Vagina (tissue), 2 donors: ENCODE results near the gene RSF1. TPM values are rescaled to one million over a fixed set of nuclear protein-coding genes. Genes with fewer than 3 reads are reported as not detected.

Source experiments
- DNase-seq, 2 donors: peaks; one replicate each; pipeline ENCODE4 v3.0.0-alpha.2; 2017; ENCODE audit errors: extremely low spot score in 2 of 2
- H3K27ac ChIP-seq: fragments of 200-600 bp; sonication (generic); one replicate; pipeline ENCODE4 v1.5.1; 2019
- H3K27me3 ChIP-seq: fragments of 200-600 bp; sonication (generic); one replicate; pipeline ENCODE4 v1.5.1; 2019
- H3K36me3 ChIP-seq, 2 donors: fragments of 200-600 bp; sonication (generic); one replicate each; pipeline ENCODE4 v1.5.1; 2017 to 2019
- H3K4me1 ChIP-seq: fragments of 200-600 bp; sonication (generic); one replicate; pipeline ENCODE4 v1.5.1; 2019
- H3K4me3 ChIP-seq, 2 donors: fragments of 200-600 bp; sonication (generic); 1 replicate in 1 of 2; 2 replicates in 1 of 2; pipeline ENCODE4 v1.5.1; 2016 to 2019
- H3K9me3 ChIP-seq: fragments of 200-600 bp; sonication (generic); one replicate; pipeline ENCODE4 v1.5.1; 2019
- POLR2A ChIP-seq, 2 donors: fragments of 450-650 bp; IDR thresholded peaks; one replicate each; pipeline ENCODE4 v1.6.1; 2017; ENCODE audit warnings: antibody characterized with exemption in 2 of 2, mild to moderate bottlenecking in 2 of 2, moderate library complexity in 2 of 2
- POLR2AphosphoS5 ChIP-seq, 2 donors: sonication (generic); formaldehyde crosslinking; IDR thresholded peaks; one replicate each; pipeline ENCODE4 v1.9.0; 2017; ENCODE audit warnings: antibody characterized with exemption in 2 of 2, mild to moderate bottlenecking in 2 of 2, low read depth in 1 of 2; ENCODE audit not compliant: insufficient read depth in 1 of 2
- intact Hi-C: fragments of 100-400 bp; cut with DNase I; formaldehyde crosslinking; loops from one replicate; pipeline ENCODE4 v1.15.1; 2023
- total RNA-seq: library from RNA; depleted of rRNA; stranded (reverse); fragments of >200 nt; gene quantifications from one replicate; pipeline ENCODE4 v1.2.3, GENCODE V29; 2016
- TF ChIP-seq, protein P1 (sequence below), 3 experiments: fragments of 450-650 bp in 2 of 3; fragments of 200-600 bp in 1 of 3; sonication (generic) in 1 of 3; IDR thresholded peaks; one replicate each; pipeline ENCODE4 v1.5.1; 2017 to 2019; ENCODE audit warnings: antibody characterized with exemption in 3 of 3, mild to moderate bottlenecking in 2 of 3, moderate library complexity in 2 of 3

The RSF1 gene
- total RNA-seq, 1 donor from 2014 or later = 60.4 TPM

DNA sequence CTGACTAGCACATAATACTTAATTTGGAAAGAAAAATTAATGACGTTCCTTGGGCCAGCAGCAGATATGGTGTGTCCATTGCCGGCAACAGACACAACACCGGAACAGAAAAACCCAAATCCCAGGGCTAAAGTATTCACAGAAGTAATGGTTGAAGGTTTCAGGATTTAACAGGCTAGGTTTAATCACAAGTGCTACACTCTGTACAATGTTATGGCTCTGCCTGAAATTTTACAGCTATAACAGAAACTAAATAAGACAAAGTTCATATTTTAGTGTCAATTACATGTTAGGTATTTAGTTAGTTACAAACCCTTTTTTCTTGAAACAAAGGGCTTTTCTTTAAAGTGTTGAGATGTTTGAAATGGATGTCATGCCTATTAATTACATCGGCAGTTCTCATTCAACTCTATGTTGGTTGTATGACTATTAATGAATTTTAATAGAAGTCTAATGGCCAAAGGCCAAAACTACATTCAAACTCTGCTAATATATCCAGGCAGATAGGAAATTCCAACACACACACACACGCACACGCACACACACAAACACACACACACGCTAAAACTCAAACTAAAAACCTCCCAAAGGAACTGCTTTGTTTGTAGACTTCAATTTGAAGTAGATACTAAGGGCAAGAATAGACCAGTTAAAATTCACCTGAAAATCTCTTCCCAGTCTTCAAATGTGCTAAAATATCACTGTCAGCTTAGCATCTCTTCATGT is 155.1 kb downstream of the RSF1 start:
- Histone ChIP-seq H3K4me3 (no peak overlapping the region), H3K27ac (no peak overlapping the region), H3K36me3 (peaks cover 0 to 48% of the 10 kb centered on the region in 2 donors), H3K4me1 (no peaks in the 10 kb centered on the region), H3K27me3 (no peaks in the 10 kb centered on the region), H3K9me3 (no peaks in the 10 kb centered on the region)
- DNase-seq = no peak
- intact Hi-C loops = no loop called here
- TF ChIP-seq, protein P1, sequence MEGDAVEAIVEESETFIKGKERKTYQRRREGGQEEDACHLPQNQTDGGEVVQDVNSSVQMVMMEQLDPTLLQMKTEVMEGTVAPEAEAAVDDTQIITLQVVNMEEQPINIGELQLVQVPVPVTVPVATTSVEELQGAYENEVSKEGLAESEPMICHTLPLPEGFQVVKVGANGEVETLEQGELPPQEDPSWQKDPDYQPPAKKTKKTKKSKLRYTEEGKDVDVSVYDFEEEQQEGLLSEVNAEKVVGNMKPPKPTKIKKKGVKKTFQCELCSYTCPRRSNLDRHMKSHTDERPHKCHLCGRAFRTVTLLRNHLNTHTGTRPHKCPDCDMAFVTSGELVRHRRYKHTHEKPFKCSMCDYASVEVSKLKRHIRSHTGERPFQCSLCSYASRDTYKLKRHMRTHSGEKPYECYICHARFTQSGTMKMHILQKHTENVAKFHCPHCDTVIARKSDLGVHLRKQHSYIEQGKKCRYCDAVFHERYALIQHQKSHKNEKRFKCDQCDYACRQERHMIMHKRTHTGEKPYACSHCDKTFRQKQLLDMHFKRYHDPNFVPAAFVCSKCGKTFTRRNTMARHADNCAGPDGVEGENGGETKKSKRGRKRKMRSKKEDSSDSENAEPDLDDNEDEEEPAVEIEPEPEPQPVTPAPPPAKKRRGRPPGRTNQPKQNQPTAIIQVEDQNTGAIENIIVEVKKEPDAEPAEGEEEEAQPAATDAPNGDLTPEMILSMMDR (IDR thresholded peaks at IDR 0.05) = no peak
- TF ChIP-seq POLR2AphosphoS5 (IDR thresholded peaks at IDR 0.05; ENCODE audit: insufficient read depth in 1 of 2, low read depth in 1 of 2) (no peak), POLR2A (IDR thresholded peaks at IDR 0.05) (no peak)

DNA sequence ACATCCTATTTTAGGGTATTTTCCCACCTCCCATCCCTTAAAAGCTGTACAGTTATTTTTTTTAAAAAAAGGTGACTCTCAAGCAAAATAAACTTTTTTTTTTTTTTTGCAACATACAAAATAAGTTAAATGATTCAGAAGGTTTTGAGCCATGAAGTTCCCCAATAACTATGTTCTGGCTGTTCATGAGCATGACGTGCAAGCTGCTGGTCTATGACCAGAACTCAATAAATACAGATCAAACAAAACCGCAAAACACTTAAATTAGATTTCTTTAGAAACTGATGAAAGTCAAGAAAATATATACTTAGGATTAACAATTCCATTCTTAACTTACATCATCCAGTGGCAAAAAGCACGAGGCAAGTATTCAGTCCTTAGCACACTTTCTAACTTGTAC is 158.9 kb downstream of the RSF1 start:
- Histone ChIP-seq H3K36me3 (peaks cover 0 to 17% of the 10 kb centered on the region in 2 donors), H3K4me3 (no peak overlapping the region), H3K27ac (no peak overlapping the region), H3K27me3 (no peaks in the 10 kb centered on the region), H3K9me3 (no peaks in the 10 kb centered on the region), H3K4me1 (no peaks in the 10 kb centered on the region)
- TF ChIP-seq POLR2AphosphoS5 (IDR thresholded peaks at IDR 0.05; ENCODE audit: insufficient read depth in 1 of 2, low read depth in 1 of 2) (no peak), POLR2A (IDR thresholded peaks at IDR 0.05) (no peak)
- TF ChIP-seq, protein P1 (IDR thresholded peaks at IDR 0.05) = no peak
- intact Hi-C loops = no loop called here
- no peak for DNase-seq

DNA sequence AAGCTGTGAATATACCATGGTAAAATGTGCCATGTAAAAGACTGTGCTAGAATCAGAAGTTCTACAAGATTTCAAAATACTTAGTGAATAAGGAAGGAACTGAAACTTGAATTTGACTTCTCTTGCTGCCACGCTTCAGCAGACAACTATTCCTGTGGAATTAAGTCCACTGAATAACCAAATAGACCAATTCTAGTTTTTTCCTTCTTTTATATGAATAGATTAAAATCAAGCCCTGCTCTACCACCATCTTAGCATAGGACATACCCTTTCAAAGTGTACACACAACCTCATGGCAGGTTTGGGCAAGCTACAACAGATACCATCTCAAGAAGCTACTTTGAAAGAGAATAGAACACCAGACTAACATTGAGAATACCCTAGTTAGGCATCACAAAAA is 159.6 kb downstream of the RSF1 start:
- H3K4me1 ChIP-seq = no peaks in the 10 kb centered on the region
- peaks cover 0 to 11% of the 10 kb centered on the region in 2 donors for H3K36me3 ChIP-seq
- intact Hi-C loops = no loop called here
- no peak overlapping the region for H3K4me3 ChIP-seq
- DNase-seq = no peak
- TF ChIP-seq, protein P1 (IDR thresholded peaks at IDR 0.05) = no peak
- TF ChIP-seq POLR2A (IDR thresholded peaks at IDR 0.05) (no peak), POLR2AphosphoS5 (IDR thresholded peaks at IDR 0.05; ENCODE audit: insufficient read depth in 1 of 2, low read depth in 1 of 2) (no peak)
- no peaks in the 10 kb centered on the region for H3K27me3 ChIP-seq
- H3K9me3 ChIP-seq = no peaks in the 10 kb centered on the region
- H3K27ac ChIP-seq = no peak overlapping the region

DNA sequence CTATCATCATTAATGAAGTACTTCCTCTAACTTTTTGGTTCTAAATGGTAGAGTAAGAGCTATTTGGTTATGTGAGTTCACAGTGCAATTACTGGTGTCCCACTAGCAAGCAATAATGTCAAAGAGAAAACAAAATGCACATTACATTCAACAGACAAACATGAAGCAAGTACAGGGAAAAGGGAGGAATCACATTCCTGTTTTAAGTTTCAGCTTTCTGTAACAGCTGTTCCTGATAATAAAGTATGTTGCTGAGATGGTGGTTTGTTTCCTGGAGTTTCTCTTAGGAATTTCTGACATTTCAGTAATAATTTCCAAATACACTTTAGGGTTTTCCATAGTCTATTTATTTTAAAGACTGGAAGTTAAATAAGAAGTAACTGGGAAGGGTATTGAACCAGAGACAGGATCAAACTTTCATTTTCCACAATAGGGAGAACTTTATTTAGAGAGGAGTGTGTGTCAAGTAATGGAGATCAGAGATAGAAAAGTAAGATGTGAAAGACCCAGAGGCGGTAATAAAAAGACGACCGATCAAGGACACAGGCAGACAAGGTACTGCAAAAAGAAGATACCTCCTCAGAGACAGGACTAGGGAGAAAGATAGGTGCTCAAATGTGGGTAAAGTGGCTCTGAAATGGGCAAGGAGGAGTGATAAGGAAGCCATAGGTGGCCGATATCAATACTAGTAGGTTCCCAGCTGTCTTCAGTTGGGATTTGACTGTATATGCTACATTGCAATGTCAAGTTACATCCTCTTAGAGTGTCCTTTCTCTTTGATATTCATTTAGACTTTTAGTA is 162.1 kb downstream of the RSF1 start:
- no peak overlapping the region for H3K4me3 ChIP-seq
- no peaks in the 10 kb centered on the region for H3K9me3 ChIP-seq
- TF ChIP-seq, protein P1 (IDR thresholded peaks at IDR 0.05) = no peak
- TF ChIP-seq POLR2AphosphoS5 (IDR thresholded peaks at IDR 0.05; ENCODE audit: insufficient read depth in 1 of 2, low read depth in 1 of 2) (no peak), POLR2A (IDR thresholded peaks at IDR 0.05) (no peak)
- H3K27ac ChIP-seq = no peak overlapping the region
- H3K4me1 ChIP-seq = no peaks in the 10 kb centered on the region
- H3K27me3 ChIP-seq = no peaks in the 10 kb centered on the region
- no peak for DNase-seq
- H3K36me3 ChIP-seq = no peaks in the 10 kb centered on the region
- intact Hi-C loops = no loop called here

DNA sequence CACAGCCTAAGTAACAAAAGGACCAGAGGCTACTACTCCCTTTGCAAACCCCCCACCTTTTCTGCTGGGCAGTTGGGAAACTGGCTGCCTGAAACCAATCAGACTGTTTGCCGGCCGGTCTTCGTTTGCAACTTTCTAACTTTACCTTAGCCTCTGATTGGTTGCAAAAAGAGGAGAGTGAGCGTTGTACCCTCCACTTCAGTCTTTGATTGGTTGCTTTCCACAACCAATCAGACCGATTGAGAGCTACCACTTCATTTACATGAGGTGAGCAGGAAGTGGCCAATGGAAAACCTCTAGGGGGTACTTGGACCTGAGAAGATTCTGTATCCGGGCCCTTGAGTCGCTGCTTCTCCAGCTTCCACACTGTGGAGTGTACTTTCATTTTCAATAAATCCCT is 164.2 kb downstream of the RSF1 start:
- Histone ChIP-seq H3K4me1 (no peaks in the 10 kb centered on the region), H3K4me3 (no peak overlapping the region), H3K27me3 (no peaks in the 10 kb centered on the region), H3K36me3 (no peaks in the 10 kb centered on the region), H3K27ac (no peak overlapping the region), H3K9me3 (no peaks in the 10 kb centered on the region)
- no peak for TF ChIP-seq POLR2A (IDR thresholded peaks at IDR 0.05)
- no peak for TF ChIP-seq POLR2AphosphoS5 (IDR thresholded peaks at IDR 0.05; ENCODE audit: insufficient read depth in 1 of 2, low read depth in 1 of 2)
- TF ChIP-seq, protein P1 (IDR thresholded peaks at IDR 0.05) = no peak
- no peak for DNase-seq
- intact Hi-C loops = no loop called here
